Small intestine (tissue), 7 donors: ENCODE data around the gene RAB34. TPM values are rescaled to one million over a fixed set of nuclear protein-coding genes. Genes with fewer than 3 reads are reported as not detected.
A peak's percentile ranks its signal among the peaks of the same experiment; 100 is the strongest.

Source experiments
- DNase-seq, 2 donors: peaks; one replicate each; pipeline versions ENCODE4 v3.0.0 to v3.0.0-alpha.2; 2013
- FAIRE-seq: peaks from 2 replicates; lab custom pipeline; 2012; peaks lifted over from hg19 to GRCh38; lab: Jason Lieb, UNC
- H3K27ac ChIP-seq, 3 donors: one replicate each; pipeline ENCODE4 v1.5.1; 2013; ENCODE audit warnings: low read length in 2 of 3, mild to moderate bottlenecking in 2 of 3, control low read depth in 1 of 3, inconsistent platforms in 1 of 3, low read depth in 1 of 3, moderate library complexity in 1 of 3
- H3K27me3 ChIP-seq, 3 donors: one replicate each; pipeline ENCODE4 v1.6.1; 2013; ENCODE audit warnings: low read length in 3 of 3, inconsistent platforms in 1 of 3; ENCODE audit not compliant: control insufficient read depth in 3 of 3, insufficient read depth in 3 of 3
- H3K36me3 ChIP-seq, 3 donors: one replicate each; pipeline ENCODE4 v1.6.1; 2013; ENCODE audit warnings: low read length in 3 of 3, inconsistent platforms in 1 of 3, low read depth in 1 of 3, mild to moderate bottlenecking in 1 of 3, moderate library complexity in 1 of 3; ENCODE audit not compliant: control insufficient read depth in 3 of 3, insufficient read depth in 2 of 3
- H3K4me1 ChIP-seq, 3 donors: one replicate each; pipeline ENCODE4 v1.6.1; 2013; ENCODE audit warnings: low read length in 2 of 3, inconsistent platforms in 1 of 3, low read depth in 1 of 3, mild to moderate bottlenecking in 1 of 3, moderate library complexity in 1 of 3; ENCODE audit not compliant: control insufficient read depth in 3 of 3, insufficient read depth in 2 of 3
- H3K4me3 ChIP-seq, 3 donors: one replicate each; pipeline ENCODE4 v1.5.1; 2013; ENCODE audit warnings: low read length in 3 of 3, control low read depth in 1 of 3, inconsistent platforms in 1 of 3, low read depth in 1 of 3, mild to moderate bottlenecking in 1 of 3, moderate library complexity in 1 of 3
- H3K9me3 ChIP-seq, 2 donors: one replicate each; pipeline ENCODE4 v1.6.1; 2013; ENCODE audit warnings: low read depth in 1 of 2, low read length in 1 of 2; ENCODE audit not compliant: control insufficient read depth in 2 of 2, insufficient read depth in 1 of 2
- WGBS, 3 donors: extraction: QIAGEN DNeasy Blood & Tissue Kit; methylation state at CpG; one replicate each; pipeline ENCODE4 v1.1.7; 2013; 5-methylcytosine and 5-hydroxymethylcytosine counted together
- polyA plus RNA-seq, 4 donors: library from polyadenylated mRNA; stranded (reverse) in 3 of 4; unstranded in 1 of 4; fragments of 200-250 nt in 3 of 4; fragments of 120-200 nt in 1 of 4; gene quantifications; one replicate each; pipeline versions ENCODE4 v1.2.1 to v1.2.3, GENCODE V29; 2013
- donor health status: healthy with polysubstance abuse.
- donor health status: control.
- donor health status: control.
- donor health status: Bipolar disorder and iron deficiency.
- donor health status: healthy.

The RAB34 gene
- polyA plus RNA-seq, 4 donors = 4.2 to 76.4 (median 32.2) TPM

DNA sequence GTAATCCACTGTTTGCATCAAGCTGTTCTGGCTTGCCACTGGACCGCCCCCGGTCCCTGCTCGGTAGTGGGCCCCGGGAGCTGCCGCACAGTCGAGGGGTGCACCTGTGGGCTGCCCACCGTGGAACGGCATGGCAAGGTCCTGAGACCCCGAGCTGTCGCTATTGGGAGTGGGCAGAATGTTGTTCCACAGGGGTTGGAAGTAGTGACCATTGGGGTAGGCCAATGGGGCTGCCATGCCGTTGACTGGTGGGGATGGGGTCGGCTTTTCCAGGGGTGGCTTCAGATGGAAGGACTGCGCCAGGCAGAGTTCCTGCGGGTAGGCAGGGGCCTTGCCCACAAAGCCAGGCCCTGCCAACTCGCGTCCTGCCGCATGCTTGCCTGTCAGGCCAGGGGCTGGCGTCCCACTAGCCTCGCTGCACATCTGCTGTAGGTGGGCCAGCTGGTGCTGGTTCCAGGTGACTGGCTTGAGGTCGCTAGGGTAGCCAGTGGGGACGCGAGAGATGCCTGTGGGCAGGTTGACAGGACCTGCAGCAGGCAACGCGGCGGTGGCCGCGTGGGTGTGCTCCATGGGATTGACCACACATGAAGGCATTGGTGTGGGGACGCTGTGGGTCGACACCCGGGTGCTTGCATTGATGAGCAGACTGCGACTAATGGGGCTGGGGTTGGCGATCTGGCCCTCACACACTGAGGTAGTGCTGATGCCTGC is 40.9 kb upstream of the RAB34 start:
- WGBS, 3 donors = 95 to 96% (median 96%) methylated on average over 31 to 32 of the region's 32 CpGs
- Histone ChIP-seq H3K4me3 (no peak overlapping the region), H3K4me1 (no peaks in the 10 kb centered on the region), H3K27ac (no peak overlapping the region), H3K27me3 (no peaks in the 10 kb centered on the region), H3K9me3 (no peaks in the 10 kb centered on the region), H3K36me3 (peaks cover 7 to 62% (median 18%) of the 10 kb centered on the region in 3 donors)
- FAIRE-seq = no peak
- DNase-seq = no peak

DNA sequence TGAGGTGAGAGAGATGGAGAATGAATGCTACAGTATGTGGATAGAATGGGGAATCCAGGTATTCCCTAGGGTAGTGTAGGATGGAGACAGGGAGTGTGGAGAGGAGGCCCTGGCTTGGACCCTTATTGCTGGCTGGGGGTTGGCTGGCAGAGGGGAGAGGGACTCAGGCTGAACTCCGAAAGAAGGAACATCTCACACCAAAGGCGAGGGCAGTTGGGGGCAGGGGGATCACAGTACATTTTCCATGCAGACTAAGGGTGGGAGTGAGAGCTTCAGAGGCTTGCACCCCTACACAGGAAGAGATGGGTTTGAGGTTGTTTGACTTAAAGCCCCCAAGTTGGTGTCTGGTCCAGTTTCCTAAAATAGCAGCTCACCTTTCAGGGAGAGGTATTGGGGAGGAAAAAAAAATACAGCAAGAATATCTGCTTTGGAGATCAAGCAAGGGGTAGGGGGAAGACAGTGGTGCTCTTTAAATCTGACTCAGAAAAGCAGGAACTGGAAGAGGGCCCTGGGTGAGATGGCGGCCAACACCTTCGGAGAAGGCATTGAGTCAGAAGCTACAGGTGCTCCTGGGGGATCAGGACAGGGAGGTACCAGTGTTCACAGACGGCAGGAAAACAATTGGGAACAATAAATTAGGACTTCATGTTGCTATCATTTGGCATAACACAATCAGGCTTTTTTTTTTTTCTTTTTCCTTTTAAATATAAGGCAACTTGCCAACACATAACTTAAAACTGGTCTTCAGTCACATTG is 38.6 kb upstream of the RAB34 start:
- no peaks in the 10 kb centered on the region for H3K9me3 ChIP-seq
- no peak overlapping the region for H3K4me3 ChIP-seq
- no peak overlapping the region for H3K27ac ChIP-seq
- H3K36me3 ChIP-seq = peaks cover 7 to 71% (median 19%) of the 10 kb centered on the region in 3 donors
- no peaks in the 10 kb centered on the region for H3K4me1 ChIP-seq
- WGBS, 3 donors = 75 to 84% (median 83%) methylated on average over 5 of the region's 5 CpGs
- FAIRE-seq = no peak
- no peak for DNase-seq
- H3K27me3 ChIP-seq = no peaks in the 10 kb centered on the region

DNA sequence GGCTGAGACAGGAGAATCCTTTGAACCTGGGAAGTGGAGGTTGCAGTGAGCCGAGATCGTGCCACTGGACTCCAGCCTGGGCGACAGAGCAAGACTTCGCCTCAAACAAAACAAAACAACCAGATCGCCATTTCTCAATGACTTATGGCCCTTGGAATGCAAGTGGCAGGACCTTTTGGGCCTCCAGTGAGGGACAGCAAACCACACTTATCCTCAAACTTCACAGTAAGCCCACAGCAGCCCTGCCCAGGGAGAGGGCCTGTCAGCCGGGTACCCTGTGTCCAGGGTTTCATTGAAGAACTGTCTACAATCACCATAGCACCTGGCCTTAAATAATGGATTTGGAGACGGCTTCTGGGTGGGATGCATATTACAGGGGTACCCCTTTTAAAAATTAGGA is 37.8 kb upstream of the RAB34 start:
- Histone ChIP-seq H3K36me3 (peaks cover 7 to 72% (median 19%) of the 10 kb centered on the region in 3 donors), H3K4me3 (no peak overlapping the region), H3K4me1 (peaks cover 0 to 3% (median 0%) of the 10 kb centered on the region in 3 donors), H3K27ac (no peak overlapping the region), H3K9me3 (no peaks in the 10 kb centered on the region), H3K27me3 (no peaks in the 10 kb centered on the region)
- FAIRE-seq = no peak
- no peak for DNase-seq
- 88 to 92% (median 90%) methylated on average over 7 of the region's 7 CpGs for WGBS, 3 donors

DNA sequence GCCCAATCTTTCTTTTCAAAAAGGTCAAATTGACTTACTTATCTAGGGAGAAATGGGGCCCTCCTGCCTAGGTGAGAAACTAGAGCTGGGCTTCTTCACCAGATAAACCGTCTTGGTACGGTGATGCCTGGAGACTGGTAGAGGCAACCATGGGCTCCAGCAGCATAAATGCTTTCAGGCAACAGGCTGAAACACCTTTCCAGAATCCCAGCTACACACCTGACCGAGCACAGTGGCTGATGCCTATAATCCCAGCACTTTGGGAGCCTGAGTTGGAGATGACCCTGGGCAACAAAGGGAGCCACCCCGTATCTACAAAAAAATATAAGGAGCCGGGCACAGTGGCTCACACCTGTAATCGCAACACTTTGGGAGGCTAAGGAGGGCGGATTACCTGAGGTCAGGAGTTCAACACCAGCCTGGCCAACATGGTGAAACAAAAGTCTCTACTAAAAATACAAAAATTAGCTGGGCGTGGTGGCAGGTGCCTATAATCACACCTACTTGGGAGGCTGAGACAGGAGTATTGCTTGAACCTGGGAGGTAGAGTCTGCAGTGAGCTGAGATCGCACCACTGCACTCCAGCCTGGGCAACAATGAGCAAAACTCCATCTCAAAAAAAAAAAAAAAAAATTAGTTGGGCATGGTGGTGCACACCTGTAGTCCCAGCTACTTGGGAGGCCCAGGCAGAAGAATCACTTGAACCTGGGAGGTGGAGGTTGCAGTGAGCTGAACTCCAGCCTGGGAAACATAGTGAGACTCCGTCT is 34.1 kb upstream of the RAB34 start:
- peaks cover 2 to 77% (median 17%) of the 10 kb centered on the region in 3 donors for H3K36me3 ChIP-seq
- H3K4me1 ChIP-seq = peaks cover 0 to 23% (median 7%) of the 10 kb centered on the region in 3 donors
- WGBS, 3 donors = 90 to 93% (median 91%) methylated on average over 10 of the region's 10 CpGs
- FAIRE-seq (no peak), DNase-seq (no peak)
- H3K4me3 ChIP-seq = no peak overlapping the region
- H3K27me3 ChIP-seq = no peaks in the 10 kb centered on the region
- no peaks in the 10 kb centered on the region for H3K9me3 ChIP-seq
- no peak overlapping the region for H3K27ac ChIP-seq

DNA sequence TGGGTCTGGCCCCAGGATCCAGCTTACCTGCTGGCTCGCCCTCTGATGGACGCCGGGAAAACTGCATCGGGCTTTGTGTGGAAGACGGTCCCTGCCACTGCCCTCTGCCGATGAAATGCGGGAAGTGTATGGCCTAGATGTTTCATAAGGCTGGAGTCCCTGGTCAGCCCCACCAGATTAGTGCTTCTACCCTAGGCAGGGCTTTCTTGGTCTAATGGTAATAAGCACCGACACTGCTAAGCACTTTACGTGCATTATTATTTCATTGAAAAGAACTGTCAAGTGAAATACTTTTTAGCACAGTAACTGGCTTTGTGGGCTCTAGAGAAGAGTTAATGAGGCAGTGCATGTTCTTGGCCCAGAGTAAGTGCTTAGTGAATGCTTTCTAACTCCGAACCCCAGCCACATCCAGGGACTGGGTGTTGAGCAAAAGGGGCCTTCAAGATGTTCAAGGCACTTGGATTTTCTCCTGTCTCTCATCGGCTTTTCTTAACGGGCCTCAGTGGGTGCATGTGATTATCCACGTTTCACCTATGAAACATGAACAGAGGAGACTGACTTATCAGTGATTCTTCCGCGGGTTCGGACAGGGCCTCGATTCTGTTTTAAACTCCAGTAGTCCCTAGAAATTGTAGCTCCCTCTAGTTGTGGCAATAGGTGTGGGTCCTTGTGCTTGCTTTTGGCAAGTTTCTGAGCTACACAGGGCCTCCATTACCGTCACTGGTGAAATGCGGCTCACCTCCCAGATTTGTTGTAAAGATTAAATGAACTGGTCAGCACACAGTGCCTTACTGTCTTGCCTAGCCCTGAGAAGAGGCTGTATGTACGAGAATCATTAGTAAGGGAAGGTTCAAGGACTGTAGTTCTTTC is 32.7 kb upstream of the RAB34 start:
- Histone ChIP-seq H3K4me1 (peaks cover 0 to 36% (median 7%) of the 10 kb centered on the region in 3 donors), H3K27ac (peak overlapping the region in 2 of 3 donors; percentile 8 to 49)
- 19 to 37% (median 29%) methylated on average over 20 of the region's 20 CpGs for WGBS, 3 donors

DNA sequence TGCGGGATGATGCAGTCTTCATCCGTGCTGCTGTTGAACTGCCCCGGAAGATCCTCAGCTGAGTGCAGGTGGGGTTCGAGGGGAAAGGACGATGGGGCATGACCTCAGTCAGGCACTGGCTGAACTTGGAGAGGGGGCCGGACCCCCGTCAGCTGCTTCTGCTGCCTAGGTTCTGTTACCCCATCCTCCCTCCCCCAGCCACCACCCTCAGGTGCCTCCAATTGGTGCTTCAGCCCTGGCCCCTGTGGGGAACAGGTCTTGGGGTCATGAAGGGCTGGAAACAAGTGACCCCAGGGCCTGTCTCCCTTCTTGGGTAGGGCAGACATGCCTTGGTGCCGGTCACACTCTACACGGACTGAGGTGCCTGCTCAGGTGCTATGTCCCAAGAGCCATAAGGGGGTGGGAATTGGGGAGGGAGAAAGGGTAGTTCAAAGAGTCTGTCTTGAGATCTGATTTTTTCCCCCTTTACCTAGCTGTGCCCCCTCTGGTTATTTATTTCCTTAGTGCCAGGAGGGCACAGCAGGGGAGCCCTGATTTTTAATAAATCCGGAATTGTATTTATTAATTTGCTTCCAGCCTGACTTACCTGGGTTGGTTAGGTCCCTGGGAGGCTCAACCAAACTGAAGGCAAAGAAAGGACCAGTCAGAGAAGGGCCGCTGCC is 32.0 kb upstream of the RAB34 start:
- H3K27ac ChIP-seq = peak overlapping the region; percentile 49 to 69 (median 64)
- H3K4me3 ChIP-seq = no peak overlapping the region
- H3K36me3 ChIP-seq = peaks cover 2 to 87% (median 17%) of the 10 kb centered on the region in 3 donors
- DNase-seq (no peak), FAIRE-seq (no peak)
- H3K4me1 ChIP-seq = peaks cover 0 to 36% (median 7%) of the 10 kb centered on the region in 3 donors
- no peaks in the 10 kb centered on the region for H3K9me3 ChIP-seq
- H3K27me3 ChIP-seq = no peaks in the 10 kb centered on the region
- WGBS, 3 donors = 30 to 52% (median 39%) methylated on average over 11 of the region's 11 CpGs

More for the DNA sequence above, 32.7 kb upstream of the RAB34 start:
- no peaks in the 10 kb centered on the region for H3K27me3 ChIP-seq
- H3K9me3 ChIP-seq = no peaks in the 10 kb centered on the region
- FAIRE-seq (no peak), DNase-seq (peak; percentile 93 to 94)
- no peak overlapping the region for H3K4me3 ChIP-seq
- H3K36me3 ChIP-seq = peaks cover 2 to 82% (median 17%) of the 10 kb centered on the region in 3 donors

DNA sequence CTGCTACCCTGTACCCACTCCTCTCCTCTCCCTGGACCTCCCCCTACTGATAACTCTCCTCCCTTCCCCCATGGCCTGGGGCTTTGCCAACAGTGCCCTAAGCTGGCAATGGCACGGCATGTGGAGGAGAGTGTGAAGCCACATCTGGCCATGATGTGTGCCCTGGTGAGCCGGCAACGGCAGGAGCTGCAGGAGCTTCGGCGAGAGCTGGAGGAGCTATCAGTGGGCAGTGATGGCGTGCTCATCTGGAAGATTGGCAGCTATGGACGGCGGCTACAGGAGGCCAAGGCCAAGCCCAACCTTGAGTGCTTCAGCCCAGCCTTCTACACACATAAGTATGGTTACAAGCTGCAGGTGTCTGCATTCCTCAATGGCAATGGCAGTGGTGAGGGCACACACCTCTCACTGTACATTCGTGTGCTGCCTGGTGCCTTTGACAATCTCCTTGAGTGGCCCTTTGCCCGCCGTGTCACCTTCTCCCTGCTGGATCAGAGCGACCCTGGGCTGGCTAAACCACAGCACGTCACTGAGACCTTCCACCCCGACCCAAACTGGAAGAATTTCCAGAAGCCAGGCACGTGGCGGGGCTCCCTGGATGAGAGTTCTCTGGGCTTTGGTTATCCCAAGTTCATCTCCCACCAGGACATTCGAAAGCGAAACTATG is 31.3 kb upstream of the RAB34 start:
- Histone ChIP-seq H3K4me1 (peaks cover 0 to 36% (median 7%) of the 10 kb centered on the region in 3 donors), H3K9me3 (no peaks in the 10 kb centered on the region), H3K36me3 (peaks cover 2 to 84% (median 17%) of the 10 kb centered on the region in 3 donors), H3K4me3 (no peak overlapping the region), H3K27me3 (no peaks in the 10 kb centered on the region), H3K27ac (peak overlapping the region in 2 of 3 donors; percentile 69 to 83)
- no peak for FAIRE-seq
- peak in 1 of 2 donors; percentile 62 for DNase-seq
- WGBS, 3 donors = 27 to 61% (median 39%) methylated on average over 18 of the region's 18 CpGs
